Stimulated activated CD4-positive, alpha-beta T cell treated with anti-CD3 and anti-CD28 coated beads, Interleukin-1b, Interleukin-23, amount 100 ng/mL, for 4 hours (primary cell): Measurements from ENCODE around the gene TACC2.

Source experiments
- DNase-seq, 2 donors: peaks; one replicate each; pipeline ENCODE4 v3.0.0-alpha.2; 2020; ENCODE audit warnings: low read depth in 2 of 2

The TACC2 gene

GRCh38 chr10:122168598-122169394 is 179.8 kb downstream of the TACC2 start:
- no peak for DNase-seq

- no peak for DNase-seq
These were observed 181.8 kb downstream of the TACC2 start for GRCh38 chr10:122170802-122171201.

- DNase-seq = no peak
These were observed 182.5 kb downstream of the TACC2 start for GRCh38 chr10:122171302-122172075.

- DNase-seq = no peak
These were observed 183.5 kb downstream of the TACC2 start for GRCh38 chr10:122172361-122173008.

GRCh38 chr10:122173337-122173736 is 184.4 kb downstream of the TACC2 start:
- DNase-seq = no peak

GRCh38 chr10:122173766-122174435 is 184.9 kb downstream of the TACC2 start:
- DNase-seq = no peak

- no peak for DNase-seq
These were observed 187.6 kb downstream of the TACC2 start for GRCh38 chr10:122176232-122177213.

- DNase-seq = no peak
These were observed 189.7 kb downstream of the TACC2 start for GRCh38 chr10:122178655-122179054.

- DNase-seq = no peak
These were observed 192.2 kb downstream of the TACC2 start for GRCh38 chr10:122181041-122181732.

GRCh38 chr10:122181876-122182275 is 192.9 kb downstream of the TACC2 start:
- DNase-seq = no peak

GRCh38 chr10:122182308-122182707 is 193.3 kb downstream of the TACC2 start:
- DNase-seq = no peak

GRCh38 chr10:122184254-122184653 is 195.3 kb downstream of the TACC2 start:
- DNase-seq = no peak

GRCh38 chr10:122185643-122186042 is 196.7 kb downstream of the TACC2 start:
- no peak for DNase-seq

- DNase-seq = no peak
These were observed 198.2 kb downstream of the TACC2 start for GRCh38 chr10:122186816-122187810.

- DNase-seq = no peak
These were observed 199.7 kb downstream of the TACC2 start for GRCh38 chr10:122188706-122189105.

- DNase-seq = no peak
These were observed 200.2 kb downstream of the TACC2 start for GRCh38 chr10:122189185-122189584.

GRCh38 chr10:122190176-122190943 is 201.4 kb downstream of the TACC2 start:
- no peak for DNase-seq

- no peak for DNase-seq
These were observed 203.1 kb downstream of the TACC2 start for GRCh38 chr10:122191936-122192541.
